Keratinocyte (primary cell): Measurements from ENCODE around the gene SLC5A1. TPM values are rescaled to one million over a fixed set of nuclear protein-coding genes. Genes with fewer than 3 reads are reported as not detected.

ENCODE experiments used
- DNase-seq: peaks from one replicate; pipeline ENCODE4 v3.0.0-alpha.2; 2011; ENCODE audit warnings: low read depth, missing footprints, low spot score
- FAIRE-seq: peaks from 2 replicates; lab custom pipeline; 2011; peaks lifted over from hg19 to GRCh38; lab: Jason Lieb, UNC
- H2AFZ ChIP-seq: 2 replicates; pipeline ENCODE4 v1.6.0; 2012; ENCODE audit warnings: low read length, control low read depth, inconsistent platforms; ENCODE audit not compliant: control insufficient read depth
- H3K27ac ChIP-seq: 2 replicates; pipeline ENCODE4 v1.5.1; 2011; ENCODE audit warnings: low read length; ENCODE audit not compliant: control insufficient read depth, insufficient read depth
- H3K27me3 ChIP-seq: 3 replicates; pipeline ENCODE4 v1.6.0; 2011; ENCODE audit warnings: low read length; ENCODE audit not compliant: control insufficient read depth, insufficient read depth; ENCODE audit errors: extremely low read depth
- H3K36me3 ChIP-seq, 2 experiments: 2 replicates in 1 of 2; 3 replicates in 1 of 2; pipeline ENCODE4 v1.5.1; 2011; ENCODE audit warnings: low read length in 2 of 2, mild to moderate bottlenecking in 1 of 2; ENCODE audit not compliant: control insufficient read depth in 2 of 2, insufficient read depth in 2 of 2; ENCODE audit errors: extremely low read depth in 1 of 2
- H3K4me1 ChIP-seq: 3 replicates; pipeline ENCODE4 v1.5.1; 2011; ENCODE audit warnings: low read length; ENCODE audit not compliant: control insufficient read depth, insufficient read depth; ENCODE audit errors: extremely low read depth
- H3K4me2 ChIP-seq: 3 replicates; pipeline ENCODE4 v1.6.0; 2011; ENCODE audit warnings: low read depth, low read length; ENCODE audit not compliant: control insufficient read depth, insufficient read depth; ENCODE audit errors: extremely low read depth
- H3K4me3 ChIP-seq, 3 experiments: fragments of 200-600 bp in 1 of 3; sonication (generic) in 1 of 3; 2 replicates in 2 of 3; 3 replicates in 1 of 3; pipeline ENCODE4 v1.5.1; 2011 to 2016; ENCODE audit warnings: low read length in 3 of 3, mild to moderate bottlenecking in 3 of 3, control low read depth in 2 of 3, inconsistent platforms in 1 of 3, low read depth in 1 of 3, mixed read lengths in 1 of 3, mixed run types in 1 of 3, moderate library complexity in 1 of 3; ENCODE audit not compliant: control insufficient read depth in 2 of 3, insufficient read depth in 2 of 3; ENCODE audit errors: extremely low read depth in 1 of 3
- H3K79me2 ChIP-seq: 2 replicates; pipeline ENCODE4 v1.6.0; 2012; ENCODE audit warnings: low read length; ENCODE audit not compliant: control insufficient read depth, insufficient read depth
- H3K9ac ChIP-seq: 3 replicates; pipeline ENCODE4 v1.6.0; 2011; ENCODE audit warnings: low read length; ENCODE audit not compliant: control insufficient read depth, insufficient read depth; ENCODE audit errors: extremely low read depth
- H3K9me1 ChIP-seq: 3 replicates; pipeline ENCODE4 v1.6.0; 2011; ENCODE audit warnings: low read length; ENCODE audit not compliant: control insufficient read depth, insufficient read depth; ENCODE audit errors: extremely low read depth
- H3K9me3 ChIP-seq: 2 replicates; pipeline ENCODE4 v1.5.1; 2012; ENCODE audit warnings: low read depth, low read length; ENCODE audit not compliant: control insufficient read depth
- H4K20me1 ChIP-seq: 3 replicates; pipeline ENCODE4 v1.6.0; 2011; ENCODE audit warnings: low read length; ENCODE audit not compliant: control insufficient read depth, insufficient read depth; ENCODE audit errors: extremely low read depth
- CTCF ChIP-seq, 3 experiments: IDR thresholded peaks in 1 of 3; conservative IDR thresholded peaks in 1 of 3; optimal IDR thresholded peaks in 1 of 3; 2 replicates in 2 of 3; 3 replicates in 1 of 3; pipeline versions ENCODE3 to v1.5.1; 2011; ENCODE audit warnings: low read length in 3 of 3, mild to moderate bottlenecking in 3 of 3, moderate library complexity in 2 of 3, control low read depth in 1 of 3, inconsistent platforms in 1 of 3; ENCODE audit not compliant: insufficient read depth in 2 of 3; ENCODE audit errors: extremely low read depth in 1 of 3
- EZH2 ChIP-seq: IDR thresholded peaks from one replicate; pipeline ENCODE4 v1.6.1; 2012; ENCODE audit warnings: inconsistent platforms, mild to moderate bottlenecking, low read length, moderate library complexity
- dilution Hi-C: fragments of 300-500 bp; cut with MboI; formaldehyde crosslinking; loops from one replicate; pipeline ENCODE4 v1.7.0; 2020; ENCODE audit warnings: low sequenced_read_pairs; ENCODE audit not compliant: extremely low pct_ligation_motif_present
- polyA plus RNA-seq, 5 experiments: library from polyadenylated mRNA; depleted of rRNA in 3 of 5; stranded (reverse) in 3 of 5; stranded (forward) in 1 of 5; unstranded in 1 of 5; fragments of >200 nt; gene quantifications; 1 replicate in 1 of 5; 2 replicates in 3 of 5; 3 replicates in 1 of 5; pipeline versions ENCODE4 v1.2.1 to v1.2.3, GENCODE V29; 2011 to 2012; ENCODE audit warnings: missing spikeins in 2 of 5, low read depth in 1 of 5, low replicate concordance in 1 of 5

SLC5A1 gene
- polyA plus RNA-seq, 1 donor (not counting 4 experiments of a cell fraction or from before 2014, with no cell fraction given): 2.0 TPM

GRCh38 chr22:32077151-32077550 is 34.1 kb downstream of the SLC5A1 start:
- Histone ChIP-seq H3K79me2 (no peaks in the 10 kb centered on the region), H3K27me3 (peaks cover 10% of the 10 kb centered on the region), H3K4me2 (no peak overlapping the region), H3K9ac (no peak overlapping the region), H3K4me3 (no peak overlapping the region), H4K20me1 (no peaks in the 10 kb centered on the region), H3K4me1 (peaks cover 11% of the 10 kb centered on the region), H3K36me3 (no peaks in the 10 kb centered on the region), H3K9me3 (no peaks in the 10 kb centered on the region), H2AFZ (no peak overlapping the region), H3K9me1 (no peaks in the 10 kb centered on the region), H3K27ac (no peak overlapping the region)
- FAIRE-seq (no peak), DNase-seq (no peak)
- no peak for TF ChIP-seq CTCF (optimal IDR thresholded peaks at IDR 0.05 in 1 of 3, IDR thresholded peaks at IDR 0.05 in 1 of 3, conservative IDR thresholded peaks at IDR 0.05 in 1 of 3; ENCODE audit: extremely low read depth in 1 of 3, insufficient read depth in 2 of 3, low read length in 3 of 3)
- TF ChIP-seq EZH2: no peak
- dilution Hi-C loops: no loop called here

GRCh38 chr22:32079130-32080089 is 36.3 kb downstream of the SLC5A1 start:
- no peak overlapping the region for H2AFZ ChIP-seq
- H3K27me3 ChIP-seq: peaks cover 2% of the 10 kb centered on the region
- peak; percentile 25 for DNase-seq
- H4K20me1 ChIP-seq: no peaks in the 10 kb centered on the region
- TF ChIP-seq EZH2: no peak
- no peak for TF ChIP-seq CTCF (optimal IDR thresholded peaks at IDR 0.05 in 1 of 3, IDR thresholded peaks at IDR 0.05 in 1 of 3, conservative IDR thresholded peaks at IDR 0.05 in 1 of 3; ENCODE audit: extremely low read depth in 1 of 3, insufficient read depth in 2 of 3, low read length in 3 of 3)
- peak overlapping the region; percentile 18 for H3K4me2 ChIP-seq
- no peaks in the 10 kb centered on the region for H3K36me3 ChIP-seq
- H3K27ac ChIP-seq: no peak overlapping the region
- no peaks in the 10 kb centered on the region for H3K9me1 ChIP-seq
- H3K9me3 ChIP-seq: no peaks in the 10 kb centered on the region
- no peak overlapping the region for H3K4me3 ChIP-seq
- peak; percentile 96 for FAIRE-seq
- H3K9ac ChIP-seq: no peak overlapping the region
- peaks cover 11% of the 10 kb centered on the region for H3K4me1 ChIP-seq
- dilution Hi-C loops: no loop called here
- H3K79me2 ChIP-seq: no peaks in the 10 kb centered on the region
